Measurements from ENCODE around the gene PLEKHD1. TPM values are rescaled to one million over a fixed set of nuclear protein-coding genes. Genes with fewer than 3 reads are reported as not detected.

The PLEKHD1 gene
- total RNA-seq, 1 donor from 2014 or later = not detected

GRCh38 chr14:69540654-69541335, 56.3 kb downstream of the PLEKHD1 start:
- no peak overlapping the region for H3K4me3 Mint-ChIP-seq
- TF ChIP-seq EZH2phosphoT487 (IDR thresholded peaks at IDR 0.05) (no peak), CTCF (IDR thresholded peaks at IDR 0.05) (no peak), EZH2 (IDR thresholded peaks at IDR 0.05) (no peak)
- Histone ChIP-seq H3K4me3 (no peak overlapping the region), H3K27ac (no peak overlapping the region), H4K20me1 (ENCODE audit: low read depth) (no peaks in the 10 kb centered on the region), H3K9ac (no peak overlapping the region), H3K4me1 (peaks cover 6% of the 10 kb centered on the region), H2AFZ (replicated peaks) (no peak overlapping the region), H3F3A (ENCODE audit: low read depth) (peaks cover 4% of the 10 kb centered on the region), H3K36me3 (no peaks in the 10 kb centered on the region), H3K79me2 (ENCODE audit: low read depth) (no peaks in the 10 kb centered on the region), H3K9me3 (ENCODE audit: low read depth) (no peaks in the 10 kb centered on the region), H3K27me3 (no peaks in the 10 kb centered on the region), H3K4me2 (no peak overlapping the region)
- no peaks in the 10 kb centered on the region for H3K27me3 Mint-ChIP-seq (ENCODE audit: insufficient read depth, low read depth)
- DNase-seq (ENCODE audit: low spot score) = no peak
- H3K9me3 Mint-ChIP-seq = peaks cover under 1% of the 10 kb centered on the region
- H3K27ac Mint-ChIP-seq = no peak overlapping the region
- no peaks in the 10 kb centered on the region for H3K36me3 Mint-ChIP-seq
- peaks cover 19% of the 10 kb centered on the region for H3K4me1 Mint-ChIP-seq

- no peak for TF ChIP-seq EZH2 (IDR thresholded peaks at IDR 0.05)
- no peak for TF ChIP-seq CTCF (IDR thresholded peaks at IDR 0.05)
- TF ChIP-seq EZH2phosphoT487 (IDR thresholded peaks at IDR 0.05) = no peak
- no peak for DNase-seq (ENCODE audit: low spot score)
- no peak overlapping the region for H3K4me3 Mint-ChIP-seq
- Histone ChIP-seq H3K9ac (no peak overlapping the region), H3K27me3 (no peaks in the 10 kb centered on the region), H3K36me3 (no peaks in the 10 kb centered on the region), H4K20me1 (ENCODE audit: low read depth) (no peaks in the 10 kb centered on the region), H3K4me1 (peaks cover 6% of the 10 kb centered on the region), H3K9me3 (ENCODE audit: low read depth) (no peaks in the 10 kb centered on the region), H3K4me2 (no peak overlapping the region), H3F3A (ENCODE audit: low read depth) (peaks cover 4% of the 10 kb centered on the region), H2AFZ (replicated peaks) (no peak overlapping the region), H3K79me2 (ENCODE audit: low read depth) (no peaks in the 10 kb centered on the region), H3K27ac (no peak overlapping the region), H3K4me3 (no peak overlapping the region)
- peaks cover 4% of the 10 kb centered on the region for H3K9me3 Mint-ChIP-seq
- H3K27me3 Mint-ChIP-seq (ENCODE audit: insufficient read depth, low read depth) = peaks cover 2% of the 10 kb centered on the region
- H3K27ac Mint-ChIP-seq = no peak overlapping the region
- H3K4me1 Mint-ChIP-seq = peaks cover 22% of the 10 kb centered on the region
- no peaks in the 10 kb centered on the region for H3K36me3 Mint-ChIP-seq
Observed at GRCh38 chr14:69542311-69542710, 57.8 kb downstream of the PLEKHD1 start.

- Histone ChIP-seq H3K9me3 (ENCODE audit: low read depth) (no peaks in the 10 kb centered on the region), H4K20me1 (ENCODE audit: low read depth) (no peaks in the 10 kb centered on the region), H3K4me1 (peaks cover 10% of the 10 kb centered on the region), H3F3A (ENCODE audit: low read depth) (peaks cover 12% of the 10 kb centered on the region), H3K79me2 (ENCODE audit: low read depth) (no peaks in the 10 kb centered on the region), H3K4me2 (no peak overlapping the region), H3K9ac (no peak overlapping the region), H3K27me3 (no peaks in the 10 kb centered on the region), H3K27ac (no peak overlapping the region), H3K4me3 (no peak overlapping the region), H3K36me3 (no peaks in the 10 kb centered on the region), H2AFZ (replicated peaks) (no peak overlapping the region)
- Mint-ChIP-seq H3K36me3 (no peaks in the 10 kb centered on the region), H3K27ac (peak overlapping the region; percentile 91), H3K4me1 (peaks cover 29% of the 10 kb centered on the region), H3K4me3 (no peak overlapping the region), H3K9me3 (peaks cover 4% of the 10 kb centered on the region), H3K27me3 (ENCODE audit: insufficient read depth, low read depth) (peaks cover 2% of the 10 kb centered on the region)
- DNase-seq (ENCODE audit: low spot score) = peak; percentile 61
- TF ChIP-seq EZH2 (IDR thresholded peaks at IDR 0.05) (no peak), CTCF (IDR thresholded peaks at IDR 0.05) (no peak)
Observed at GRCh38 chr14:69543341-69544115, 59.0 kb downstream of the PLEKHD1 start.

Data from neural progenitor cell (in vitro differentiated cells).